Esophagus squamous epithelium (tissue), 4 donors: Measurements from ENCODE around the gene SLC9A8.

Experiments
- POLR2A ChIP-seq, 4 donors: fragments of 450-650 bp; IDR thresholded peaks; one replicate each; pipeline ENCODE4 v1.6.1; 2017; ENCODE audit warnings: antibody characterized with exemption in 4 of 4, mild to moderate bottlenecking in 4 of 4, moderate library complexity in 3 of 4
- TF ChIP-seq, protein P1 (sequence below), 6 experiments: fragments of 450-650 bp in 4 of 6; fragments of 200-600 bp in 2 of 6; sonication (generic) in 2 of 6; IDR thresholded peaks; one replicate each; pipeline ENCODE4 v1.5.1; 2016 to 2019; ENCODE audit warnings: antibody characterized with exemption in 6 of 6, mild to moderate bottlenecking in 4 of 6, moderate library complexity in 4 of 6

DNA sequence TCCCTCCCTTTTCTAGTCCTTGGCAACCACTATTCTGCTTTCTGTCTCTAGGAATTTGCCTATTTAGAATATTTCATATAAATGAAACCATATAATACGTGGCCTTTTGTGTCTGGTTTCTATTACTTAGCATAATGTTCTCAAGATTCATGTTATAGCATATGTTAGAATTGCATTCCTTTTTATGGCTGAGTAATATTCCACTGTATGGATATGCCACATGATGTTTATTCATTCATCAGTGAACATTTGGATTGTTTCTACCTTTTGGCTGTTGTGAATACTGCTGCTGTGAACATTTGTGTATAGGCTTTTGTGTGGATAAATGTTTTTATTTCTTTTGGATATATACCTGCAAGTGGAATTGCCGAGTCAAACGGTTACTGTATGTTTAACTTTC, 7.1 kb downstream of the SLC9A8 start:
- no peak for TF ChIP-seq POLR2A (IDR thresholded peaks at IDR 0.05)
- TF ChIP-seq, protein P1, sequence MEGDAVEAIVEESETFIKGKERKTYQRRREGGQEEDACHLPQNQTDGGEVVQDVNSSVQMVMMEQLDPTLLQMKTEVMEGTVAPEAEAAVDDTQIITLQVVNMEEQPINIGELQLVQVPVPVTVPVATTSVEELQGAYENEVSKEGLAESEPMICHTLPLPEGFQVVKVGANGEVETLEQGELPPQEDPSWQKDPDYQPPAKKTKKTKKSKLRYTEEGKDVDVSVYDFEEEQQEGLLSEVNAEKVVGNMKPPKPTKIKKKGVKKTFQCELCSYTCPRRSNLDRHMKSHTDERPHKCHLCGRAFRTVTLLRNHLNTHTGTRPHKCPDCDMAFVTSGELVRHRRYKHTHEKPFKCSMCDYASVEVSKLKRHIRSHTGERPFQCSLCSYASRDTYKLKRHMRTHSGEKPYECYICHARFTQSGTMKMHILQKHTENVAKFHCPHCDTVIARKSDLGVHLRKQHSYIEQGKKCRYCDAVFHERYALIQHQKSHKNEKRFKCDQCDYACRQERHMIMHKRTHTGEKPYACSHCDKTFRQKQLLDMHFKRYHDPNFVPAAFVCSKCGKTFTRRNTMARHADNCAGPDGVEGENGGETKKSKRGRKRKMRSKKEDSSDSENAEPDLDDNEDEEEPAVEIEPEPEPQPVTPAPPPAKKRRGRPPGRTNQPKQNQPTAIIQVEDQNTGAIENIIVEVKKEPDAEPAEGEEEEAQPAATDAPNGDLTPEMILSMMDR (IDR thresholded peaks at IDR 0.05): no peak
